HepG2 (cell line): ENCODE data around the gene TAF1C.

ENCODE experiments used
- JUNB ChIP-seq: sonication (generic); formaldehyde crosslinking; IDR thresholded peaks from 2 replicates; pipeline ENCODE4 v1.8.0; 2022; ENCODE audit warnings: missing genetic modification reagents, mild to moderate bottlenecking, borderline replicate concordance
- NCOR1 ChIP-seq: fragments of 200-600 bp; sonication (generic); IDR thresholded peaks from 2 replicates; pipeline ENCODE4 v1.7.0; 2017; ENCODE audit warnings: antibody characterized with exemption, low read length, borderline replicate concordance
- PHB2 ChIP-seq: fragments of 450-650 bp; IDR thresholded peaks from 2 replicates; pipeline ENCODE4 v1.6.1; 2018; ENCODE audit not compliant: partially characterized antibody
- RNF2 ChIP-seq: fragments of 450-650 bp; conservative IDR thresholded peaks from 2 replicates; pipeline ENCODE4 v1.6.1; 2016; ENCODE audit warnings: low read depth
- RORA ChIP-seq: sonication (generic); formaldehyde crosslinking; IDR thresholded peaks from 2 replicates; pipeline ENCODE4 v1.5.0; 2020; ENCODE audit warnings: mild to moderate bottlenecking, missing genetic modification reagents, moderate library complexity
- TARDBP ChIP-seq: sonication (generic); formaldehyde crosslinking; IDR thresholded peaks from 2 replicates; pipeline ENCODE4 v1.8.0; 2022; ENCODE audit warnings: mild to moderate bottlenecking, missing genetic modification reagents
- ZNF24 ChIP-seq: fragments of 450-650 bp; IDR thresholded peaks from 2 replicates; pipeline ENCODE4 v1.6.1; 2017; ENCODE audit warnings: antibody characterized with exemption, mild to moderate bottlenecking
- TF ChIP-seq, protein P1 (sequence below): sonication (generic); formaldehyde crosslinking; IDR thresholded peaks from 2 replicates; pipeline ENCODE4 v1.9.0; 2021; ENCODE audit warnings: missing genetic modification reagents, borderline replicate concordance
- TF ChIP-seq, protein P2 (sequence below): sonication (generic); formaldehyde crosslinking; IDR thresholded peaks from 2 replicates; pipeline ENCODE4 v1.4.0; 2020; ENCODE audit warnings: missing genetic modification reagents
- TF ChIP-seq, protein P3 (sequence below), 2 experiments: IDR thresholded peaks; 2 replicates each; pipeline ENCODE4 v1.6.1; 2011 to 2012; ENCODE audit warnings: low read length in 2 of 2, borderline replicate concordance in 1 of 2, low read depth in 1 of 2, mild to moderate bottlenecking in 1 of 2, moderate library complexity in 1 of 2

DNA sequence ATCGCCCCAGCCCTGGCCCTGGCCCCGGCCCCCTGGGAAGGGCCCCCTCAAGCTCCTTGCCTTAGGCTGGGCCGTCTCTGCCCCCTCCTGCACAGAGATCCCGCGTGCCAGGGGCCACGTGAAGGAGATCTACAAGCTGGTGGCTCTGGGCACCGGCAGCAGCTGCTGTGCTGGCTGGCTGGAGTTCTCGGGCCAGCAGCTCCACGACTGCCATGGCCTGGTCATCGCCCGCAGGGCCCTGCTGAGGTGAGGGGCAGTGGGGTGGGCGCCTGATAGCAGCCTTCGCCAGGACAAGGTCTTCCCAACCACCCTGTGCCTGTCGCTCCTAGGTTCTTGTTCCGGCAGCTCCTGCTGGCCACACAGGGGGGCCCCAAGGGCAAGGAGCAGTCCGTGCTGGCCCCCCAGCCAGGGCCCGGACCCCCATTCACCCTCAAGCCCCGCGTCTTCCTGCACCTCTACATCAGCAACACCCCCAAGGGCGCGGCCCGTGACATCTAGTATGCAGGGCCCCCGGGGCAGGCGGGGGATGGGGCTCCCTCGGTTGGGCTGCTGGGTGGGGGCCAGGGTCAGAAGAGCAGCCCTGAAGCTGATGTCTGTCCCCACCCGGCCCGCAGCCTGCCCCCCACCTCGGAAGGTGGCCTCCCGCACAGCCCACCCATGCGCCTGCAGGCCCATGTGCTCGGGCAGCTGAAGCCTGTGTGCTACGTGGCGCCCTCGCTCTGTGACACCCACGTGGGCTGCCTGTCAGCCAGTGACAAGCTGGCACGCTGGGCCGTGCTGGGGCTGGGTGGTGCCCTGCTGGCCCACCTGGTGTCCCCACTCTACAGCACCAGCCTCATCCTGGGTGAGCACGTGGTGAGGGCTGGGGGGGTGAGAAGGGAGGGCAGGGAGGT lies 8.6 kb upstream of the TAF1C start:
- TF ChIP-seq RORA (CRISPR knock-in tag): no peak
- TF ChIP-seq JUNB (CRISPR knock-in tag): no peak
- no peak for TF ChIP-seq NCOR1
- TF ChIP-seq, protein P1, sequence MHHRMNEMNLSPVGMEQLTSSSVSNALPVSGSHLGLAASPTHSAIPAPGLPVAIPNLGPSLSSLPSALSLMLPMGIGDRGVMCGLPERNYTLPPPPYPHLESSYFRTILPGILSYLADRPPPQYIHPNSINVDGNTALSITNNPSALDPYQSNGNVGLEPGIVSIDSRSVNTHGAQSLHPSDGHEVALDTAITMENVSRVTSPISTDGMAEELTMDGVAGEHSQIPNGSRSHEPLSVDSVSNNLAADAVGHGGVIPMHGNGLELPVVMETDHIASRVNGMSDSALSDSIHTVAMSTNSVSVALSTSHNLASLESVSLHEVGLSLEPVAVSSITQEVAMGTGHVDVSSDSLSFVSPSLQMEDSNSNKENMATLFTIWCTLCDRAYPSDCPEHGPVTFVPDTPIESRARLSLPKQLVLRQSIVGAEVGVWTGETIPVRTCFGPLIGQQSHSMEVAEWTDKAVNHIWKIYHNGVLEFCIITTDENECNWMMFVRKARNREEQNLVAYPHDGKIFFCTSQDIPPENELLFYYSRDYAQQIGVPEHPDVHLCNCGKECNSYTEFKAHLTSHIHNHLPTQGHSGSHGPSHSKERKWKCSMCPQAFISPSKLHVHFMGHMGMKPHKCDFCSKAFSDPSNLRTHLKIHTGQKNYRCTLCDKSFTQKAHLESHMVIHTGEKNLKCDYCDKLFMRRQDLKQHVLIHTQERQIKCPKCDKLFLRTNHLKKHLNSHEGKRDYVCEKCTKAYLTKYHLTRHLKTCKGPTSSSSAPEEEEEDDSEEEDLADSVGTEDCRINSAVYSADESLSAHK (CRISPR knock-in tag): no peak
- TF ChIP-seq, protein P2, sequence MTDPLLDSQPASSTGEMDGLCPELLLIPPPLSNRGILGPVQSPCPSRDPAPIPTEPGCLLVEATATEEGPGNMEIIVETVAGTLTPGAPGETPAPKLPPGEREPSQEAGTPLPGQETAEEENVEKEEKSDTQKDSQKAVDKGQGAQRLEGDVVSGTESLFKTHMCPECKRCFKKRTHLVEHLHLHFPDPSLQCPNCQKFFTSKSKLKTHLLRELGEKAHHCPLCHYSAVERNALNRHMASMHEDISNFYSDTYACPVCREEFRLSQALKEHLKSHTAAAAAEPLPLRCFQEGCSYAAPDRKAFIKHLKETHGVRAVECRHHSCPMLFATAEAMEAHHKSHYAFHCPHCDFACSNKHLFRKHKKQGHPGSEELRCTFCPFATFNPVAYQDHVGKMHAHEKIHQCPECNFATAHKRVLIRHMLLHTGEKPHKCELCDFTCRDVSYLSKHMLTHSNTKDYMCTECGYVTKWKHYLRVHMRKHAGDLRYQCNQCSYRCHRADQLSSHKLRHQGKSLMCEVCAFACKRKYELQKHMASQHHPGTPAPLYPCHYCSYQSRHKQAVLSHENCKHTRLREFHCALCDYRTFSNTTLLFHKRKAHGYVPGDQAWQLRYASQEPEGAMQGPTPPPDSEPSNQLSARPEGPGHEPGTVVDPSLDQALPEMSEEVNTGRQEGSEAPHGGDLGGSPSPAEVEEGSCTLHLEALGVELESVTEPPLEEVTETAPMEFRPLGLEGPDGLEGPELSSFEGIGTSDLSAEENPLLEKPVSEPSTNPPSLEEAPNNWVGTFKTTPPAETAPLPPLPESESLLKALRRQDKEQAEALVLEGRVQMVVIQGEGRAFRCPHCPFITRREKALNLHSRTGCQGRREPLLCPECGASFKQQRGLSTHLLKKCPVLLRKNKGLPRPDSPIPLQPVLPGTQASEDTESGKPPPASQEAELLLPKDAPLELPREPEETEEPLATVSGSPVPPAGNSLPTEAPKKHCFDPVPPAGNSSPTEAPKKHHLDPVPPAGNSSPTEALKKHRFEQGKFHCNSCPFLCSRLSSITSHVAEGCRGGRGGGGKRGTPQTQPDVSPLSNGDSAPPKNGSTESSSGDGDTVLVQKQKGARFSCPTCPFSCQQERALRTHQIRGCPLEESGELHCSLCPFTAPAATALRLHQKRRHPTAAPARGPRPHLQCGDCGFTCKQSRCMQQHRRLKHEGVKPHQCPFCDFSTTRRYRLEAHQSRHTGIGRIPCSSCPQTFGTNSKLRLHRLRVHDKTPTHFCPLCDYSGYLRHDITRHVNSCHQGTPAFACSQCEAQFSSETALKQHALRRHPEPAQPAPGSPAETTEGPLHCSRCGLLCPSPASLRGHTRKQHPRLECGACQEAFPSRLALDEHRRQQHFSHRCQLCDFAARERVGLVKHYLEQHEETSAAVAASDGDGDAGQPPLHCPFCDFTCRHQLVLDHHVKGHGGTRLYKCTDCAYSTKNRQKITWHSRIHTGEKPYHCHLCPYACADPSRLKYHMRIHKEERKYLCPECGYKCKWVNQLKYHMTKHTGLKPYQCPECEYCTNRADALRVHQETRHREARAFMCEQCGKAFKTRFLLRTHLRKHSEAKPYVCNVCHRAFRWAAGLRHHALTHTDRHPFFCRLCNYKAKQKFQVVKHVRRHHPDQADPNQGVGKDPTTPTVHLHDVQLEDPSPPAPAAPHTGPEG (CRISPR knock-in tag): no peak
- TF ChIP-seq, protein P3, sequence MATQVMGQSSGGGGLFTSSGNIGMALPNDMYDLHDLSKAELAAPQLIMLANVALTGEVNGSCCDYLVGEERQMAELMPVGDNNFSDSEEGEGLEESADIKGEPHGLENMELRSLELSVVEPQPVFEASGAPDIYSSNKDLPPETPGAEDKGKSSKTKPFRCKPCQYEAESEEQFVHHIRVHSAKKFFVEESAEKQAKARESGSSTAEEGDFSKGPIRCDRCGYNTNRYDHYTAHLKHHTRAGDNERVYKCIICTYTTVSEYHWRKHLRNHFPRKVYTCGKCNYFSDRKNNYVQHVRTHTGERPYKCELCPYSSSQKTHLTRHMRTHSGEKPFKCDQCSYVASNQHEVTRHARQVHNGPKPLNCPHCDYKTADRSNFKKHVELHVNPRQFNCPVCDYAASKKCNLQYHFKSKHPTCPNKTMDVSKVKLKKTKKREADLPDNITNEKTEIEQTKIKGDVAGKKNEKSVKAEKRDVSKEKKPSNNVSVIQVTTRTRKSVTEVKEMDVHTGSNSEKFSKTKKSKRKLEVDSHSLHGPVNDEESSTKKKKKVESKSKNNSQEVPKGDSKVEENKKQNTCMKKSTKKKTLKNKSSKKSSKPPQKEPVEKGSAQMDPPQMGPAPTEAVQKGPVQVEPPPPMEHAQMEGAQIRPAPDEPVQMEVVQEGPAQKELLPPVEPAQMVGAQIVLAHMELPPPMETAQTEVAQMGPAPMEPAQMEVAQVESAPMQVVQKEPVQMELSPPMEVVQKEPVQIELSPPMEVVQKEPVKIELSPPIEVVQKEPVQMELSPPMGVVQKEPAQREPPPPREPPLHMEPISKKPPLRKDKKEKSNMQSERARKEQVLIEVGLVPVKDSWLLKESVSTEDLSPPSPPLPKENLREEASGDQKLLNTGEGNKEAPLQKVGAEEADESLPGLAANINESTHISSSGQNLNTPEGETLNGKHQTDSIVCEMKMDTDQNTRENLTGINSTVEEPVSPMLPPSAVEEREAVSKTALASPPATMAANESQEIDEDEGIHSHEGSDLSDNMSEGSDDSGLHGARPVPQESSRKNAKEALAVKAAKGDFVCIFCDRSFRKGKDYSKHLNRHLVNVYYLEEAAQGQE (IDR thresholded peaks at IDR 0.05; ENCODE audit: borderline replicate concordance in 1 of 2, low read depth in 1 of 2, low read length in 2 of 2): no peak
- TF ChIP-seq RNF2: no peak
- no peak for TF ChIP-seq TARDBP (CRISPR knock-in tag)
- no peak for TF ChIP-seq ZNF24
- no peak for TF ChIP-seq PHB2
